ENCODE data around the gene ALDH16A1.
"Not testable (repeated sequence)": the region's sequence is repeated elsewhere in the genome, so short reads cannot be mapped to it uniquely, and the experiment has no call there.

ALDH16A1 gene

GRCh38 chr19:49439836-49440235 lies 13.2 kb upstream of the ALDH16A1 start:
- Histone ChIP-seq H3K9me3 (ENCODE audit: control insufficient read depth in 5 of 5, low read length in 5 of 5) (no peaks in the 10 kb centered on the region), H3K27me3 (ENCODE audit: control insufficient read depth in 5 of 5, insufficient read depth in 4 of 5, low read length in 5 of 5) (peaks cover 32 to 61% (median 44%) of the 10 kb centered on the region in 5 donors), H3K27ac (ENCODE audit: low read depth, low read length) (no peak overlapping the region), H3K9ac (ENCODE audit: low read length in 5 of 5) (no peak overlapping the region), H3K4me1 (ENCODE audit: control insufficient read depth in 5 of 5, insufficient read depth in 5 of 5, low read length in 5 of 5) (peaks cover 3 to 36% (median 17%) of the 10 kb centered on the region in 5 donors), H3K36me3 (ENCODE audit: control insufficient read depth in 5 of 5, insufficient read depth in 5 of 5, low read length in 5 of 5) (no peaks in the 10 kb centered on the region), H3K4me3 (ENCODE audit: low read depth in 1 of 5, low read length in 5 of 5) (peak overlapping the region in 1 of 5 donors; percentile 65)

- peaks cover 32 to 55% (median 41%) of the 10 kb centered on the region in 5 donors for H3K27me3 ChIP-seq (ENCODE audit: control insufficient read depth in 5 of 5, insufficient read depth in 4 of 5, low read length in 5 of 5)
- H3K9ac ChIP-seq (ENCODE audit: low read length in 5 of 5), result peak overlapping the region in 1 of 5 donors; percentile 7
- H3K27ac ChIP-seq (ENCODE audit: low read depth, low read length), result no peak overlapping the region
- no peaks in the 10 kb centered on the region for H3K9me3 ChIP-seq (ENCODE audit: control insufficient read depth in 5 of 5, low read length in 5 of 5)
- H3K4me1 ChIP-seq (ENCODE audit: control insufficient read depth in 5 of 5, insufficient read depth in 5 of 5, low read length in 5 of 5), result peaks cover 3 to 36% (median 19%) of the 10 kb centered on the region in 5 donors
- H3K36me3 ChIP-seq (ENCODE audit: control insufficient read depth in 5 of 5, insufficient read depth in 5 of 5, low read length in 5 of 5), result no peaks in the 10 kb centered on the region
- peak overlapping the region; percentile 8 to 65 (median 53) for H3K4me3 ChIP-seq (ENCODE audit: low read depth in 1 of 5, low read length in 5 of 5)
Measured at GRCh38 chr19:49440439-49441209, 12.4 kb upstream of the ALDH16A1 start.

GRCh38 chr19:49441210-49441959 lies 11.6 kb upstream of the ALDH16A1 start, which contains the start of gene SLC17A7:
Gene SLC17A7 (minus strand): TSS chr19:49441527. CDS start chr19:49441379, 148 bp downstream.
- peak within 1 kb of the TSS; percentile 23 for H3K27ac ChIP-seq (ENCODE audit: low read depth, low read length)

GRCh38 chr19:49441960-49442350 lies 11.1 kb upstream of the ALDH16A1 start:
- Histone ChIP-seq H3K36me3 (ENCODE audit: control insufficient read depth in 5 of 5, insufficient read depth in 5 of 5, low read length in 5 of 5) (peaks cover 0 to 5% (median 3%) of the 10 kb centered on the region in 5 donors), H3K27me3 (ENCODE audit: control insufficient read depth in 5 of 5, insufficient read depth in 4 of 5, low read length in 5 of 5) (peaks cover 25 to 42% (median 32%) of the 10 kb centered on the region in 5 donors), H3K9ac (ENCODE audit: low read length in 5 of 5) (no peak overlapping the region), H3K4me3 (ENCODE audit: low read depth in 1 of 5, low read length in 5 of 5) (peak overlapping the region in 4 of 5 donors; percentile 47 to 82 (median 59)), H3K9me3 (ENCODE audit: control insufficient read depth in 5 of 5, low read length in 5 of 5) (no peaks in the 10 kb centered on the region), H3K4me1 (ENCODE audit: control insufficient read depth in 5 of 5, insufficient read depth in 5 of 5, low read length in 5 of 5) (peaks cover 3 to 31% (median 19%) of the 10 kb centered on the region in 5 donors), H3K27ac (ENCODE audit: low read depth, low read length) (peak overlapping the region; percentile 23)

More at GRCh38 chr19:49441210-49441959, 11.6 kb upstream of the ALDH16A1 start, which contains the start of gene SLC17A7:
- H3K4me3 ChIP-seq (ENCODE audit: low read depth in 1 of 5, low read length in 5 of 5), result peak within 1 kb of the TSS; percentile 41 to 82 (median 61)
- H3K9me3 ChIP-seq (ENCODE audit: control insufficient read depth in 5 of 5, low read length in 5 of 5), result no peaks in the 10 kb centered on the region
- H3K4me1 ChIP-seq (ENCODE audit: control insufficient read depth in 5 of 5, insufficient read depth in 5 of 5, low read length in 5 of 5), result peaks cover 3 to 35% (median 19%) of the 10 kb centered on the region in 5 donors
- H3K36me3 ChIP-seq (ENCODE audit: control insufficient read depth in 5 of 5, insufficient read depth in 5 of 5, low read length in 5 of 5), result no peaks in the 10 kb centered on the region
- H3K9ac ChIP-seq (ENCODE audit: low read length in 5 of 5), result peak within 1 kb of the TSS in 1 of 5 donors; percentile 7
- H3K27me3 ChIP-seq (ENCODE audit: control insufficient read depth in 5 of 5, insufficient read depth in 4 of 5, low read length in 5 of 5), result peaks cover 30 to 48% (median 35%) of the 10 kb centered on the region in 5 donors

GRCh38 chr19:49442354-49442753 lies 10.7 kb upstream of the ALDH16A1 start:
- H3K9me3 ChIP-seq (ENCODE audit: control insufficient read depth in 5 of 5, low read length in 5 of 5), result no peaks in the 10 kb centered on the region
- peaks cover 0 to 9% (median 3%) of the 10 kb centered on the region in 5 donors for H3K36me3 ChIP-seq (ENCODE audit: control insufficient read depth in 5 of 5, insufficient read depth in 5 of 5, low read length in 5 of 5)
- no peak overlapping the region for H3K27ac ChIP-seq (ENCODE audit: low read depth, low read length)
- H3K27me3 ChIP-seq (ENCODE audit: control insufficient read depth in 5 of 5, insufficient read depth in 4 of 5, low read length in 5 of 5), result peaks cover 25 to 40% (median 32%) of the 10 kb centered on the region in 5 donors
- no peak overlapping the region for H3K9ac ChIP-seq (ENCODE audit: low read length in 5 of 5)
- H3K4me3 ChIP-seq (ENCODE audit: low read depth in 1 of 5, low read length in 5 of 5), result peak overlapping the region; percentile 41 to 82 (median 57)
- peaks cover 3 to 33% (median 19%) of the 10 kb centered on the region in 5 donors for H3K4me1 ChIP-seq (ENCODE audit: control insufficient read depth in 5 of 5, insufficient read depth in 5 of 5, low read length in 5 of 5)

- Histone ChIP-seq H3K4me3 (ENCODE audit: low read depth in 1 of 5, low read length in 5 of 5) (peak overlapping the region; percentile 58 to 82 (median 76)), H3K36me3 (ENCODE audit: control insufficient read depth in 5 of 5, insufficient read depth in 5 of 5, low read length in 5 of 5) (peaks cover 0 to 9% (median 3%) of the 10 kb centered on the region in 5 donors), H3K27ac (ENCODE audit: low read depth, low read length) (peak overlapping the region; percentile 67), H3K4me1 (ENCODE audit: control insufficient read depth in 5 of 5, insufficient read depth in 5 of 5, low read length in 5 of 5) (peaks cover 3 to 39% (median 22%) of the 10 kb centered on the region in 5 donors), H3K27me3 (ENCODE audit: control insufficient read depth in 5 of 5, insufficient read depth in 4 of 5, low read length in 5 of 5) (peaks cover 23 to 34% (median 27%) of the 10 kb centered on the region in 5 donors), H3K9ac (ENCODE audit: low read length in 5 of 5) (peak overlapping the region in 4 of 5 donors; percentile 48 to 71 (median 61)), H3K9me3 (ENCODE audit: control insufficient read depth in 5 of 5, low read length in 5 of 5) (no peaks in the 10 kb centered on the region)
Measured at GRCh38 chr19:49442771-49443365, 10.2 kb upstream of the ALDH16A1 start.

- Histone ChIP-seq H3K27me3 (ENCODE audit: control insufficient read depth in 5 of 5, insufficient read depth in 4 of 5, low read length in 5 of 5) (peaks cover 16 to 29% (median 27%) of the 10 kb centered on the region in 5 donors), H3K4me1 (ENCODE audit: control insufficient read depth in 5 of 5, insufficient read depth in 5 of 5, low read length in 5 of 5) (peaks cover 3 to 42% (median 28%) of the 10 kb centered on the region in 5 donors), H3K27ac (ENCODE audit: low read depth, low read length) (peak overlapping the region; percentile 67), H3K9me3 (ENCODE audit: control insufficient read depth in 5 of 5, low read length in 5 of 5) (no peaks in the 10 kb centered on the region), H3K9ac (ENCODE audit: low read length in 5 of 5) (peak overlapping the region; percentile 16 to 71 (median 56)), H3K36me3 (ENCODE audit: control insufficient read depth in 5 of 5, insufficient read depth in 5 of 5, low read length in 5 of 5) (peaks cover 0 to 11% (median 3%) of the 10 kb centered on the region in 5 donors), H3K4me3 (ENCODE audit: low read depth in 1 of 5, low read length in 5 of 5) (peak overlapping the region; percentile 58 to 82 (median 76))
Measured at GRCh38 chr19:49443366-49444099, 9.5 kb upstream of the ALDH16A1 start.

GRCh38 chr19:49444100-49444700 lies 8.8 kb upstream of the ALDH16A1 start:
- H3K9ac ChIP-seq (ENCODE audit: low read length in 5 of 5), result not testable (repeated sequence)
- peaks cover 3 to 42% (median 28%) of the 10 kb centered on the region in 5 donors for H3K4me1 ChIP-seq (ENCODE audit: control insufficient read depth in 5 of 5, insufficient read depth in 5 of 5, low read length in 5 of 5)
- H3K4me3 ChIP-seq (ENCODE audit: low read depth in 1 of 5, low read length in 5 of 5), result peak overlapping the region in 2 of 5 donors; percentile 74 to 76

More at GRCh38 chr19:49444100-49444700, 8.8 kb upstream of the ALDH16A1 start:
- H3K9me3 ChIP-seq (ENCODE audit: control insufficient read depth in 5 of 5, low read length in 5 of 5); H3K27ac ChIP-seq (ENCODE audit: low read depth, low read length): not testable (repeated sequence)
- Histone ChIP-seq H3K36me3 (ENCODE audit: control insufficient read depth in 5 of 5, insufficient read depth in 5 of 5, low read length in 5 of 5) (peaks cover 0 to 18% (median 4%) of the 10 kb centered on the region in 5 donors), H3K27me3 (ENCODE audit: control insufficient read depth in 5 of 5, insufficient read depth in 4 of 5, low read length in 5 of 5) (peaks cover 10 to 23% (median 22%) of the 10 kb centered on the region in 5 donors)

Measured in subcutaneous abdominal adipose tissue (tissue), 5 donors.